ENCODE data around the gene CDK8.

CDK8 gene

GRCh38 chr13:26340807-26341206 lies 86.9 kb downstream of the CDK8 start:
- no peak for TF ChIP-seq MAX (IDR thresholded peaks at IDR 0.05)
- TF ChIP-seq, protein P1, sequence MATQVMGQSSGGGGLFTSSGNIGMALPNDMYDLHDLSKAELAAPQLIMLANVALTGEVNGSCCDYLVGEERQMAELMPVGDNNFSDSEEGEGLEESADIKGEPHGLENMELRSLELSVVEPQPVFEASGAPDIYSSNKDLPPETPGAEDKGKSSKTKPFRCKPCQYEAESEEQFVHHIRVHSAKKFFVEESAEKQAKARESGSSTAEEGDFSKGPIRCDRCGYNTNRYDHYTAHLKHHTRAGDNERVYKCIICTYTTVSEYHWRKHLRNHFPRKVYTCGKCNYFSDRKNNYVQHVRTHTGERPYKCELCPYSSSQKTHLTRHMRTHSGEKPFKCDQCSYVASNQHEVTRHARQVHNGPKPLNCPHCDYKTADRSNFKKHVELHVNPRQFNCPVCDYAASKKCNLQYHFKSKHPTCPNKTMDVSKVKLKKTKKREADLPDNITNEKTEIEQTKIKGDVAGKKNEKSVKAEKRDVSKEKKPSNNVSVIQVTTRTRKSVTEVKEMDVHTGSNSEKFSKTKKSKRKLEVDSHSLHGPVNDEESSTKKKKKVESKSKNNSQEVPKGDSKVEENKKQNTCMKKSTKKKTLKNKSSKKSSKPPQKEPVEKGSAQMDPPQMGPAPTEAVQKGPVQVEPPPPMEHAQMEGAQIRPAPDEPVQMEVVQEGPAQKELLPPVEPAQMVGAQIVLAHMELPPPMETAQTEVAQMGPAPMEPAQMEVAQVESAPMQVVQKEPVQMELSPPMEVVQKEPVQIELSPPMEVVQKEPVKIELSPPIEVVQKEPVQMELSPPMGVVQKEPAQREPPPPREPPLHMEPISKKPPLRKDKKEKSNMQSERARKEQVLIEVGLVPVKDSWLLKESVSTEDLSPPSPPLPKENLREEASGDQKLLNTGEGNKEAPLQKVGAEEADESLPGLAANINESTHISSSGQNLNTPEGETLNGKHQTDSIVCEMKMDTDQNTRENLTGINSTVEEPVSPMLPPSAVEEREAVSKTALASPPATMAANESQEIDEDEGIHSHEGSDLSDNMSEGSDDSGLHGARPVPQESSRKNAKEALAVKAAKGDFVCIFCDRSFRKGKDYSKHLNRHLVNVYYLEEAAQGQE (IDR thresholded peaks at IDR 0.05; ENCODE audit: low read depth), result no peak
- no peak for TF ChIP-seq RAD21 (IDR thresholded peaks at IDR 0.05; ENCODE audit: low read depth)
- no peak for TF ChIP-seq TCF12 (IDR thresholded peaks at IDR 0.05; ENCODE audit: low read depth)
- TF ChIP-seq TEAD4 (IDR thresholded peaks at IDR 0.05), result no peak
- TF ChIP-seq CREB1 (IDR thresholded peaks at IDR 0.05; ENCODE audit: low read depth), result no peak
- no peak for TF ChIP-seq TAF1 (IDR thresholded peaks at IDR 0.05; ENCODE audit: low read depth)
- TF ChIP-seq ZBTB7A (IDR thresholded peaks at IDR 0.05; ENCODE audit: low read depth), result no peak
- TF ChIP-seq FOXM1 (IDR thresholded peaks at IDR 0.05; ENCODE audit: borderline replicate concordance, low read depth), result no peak

- no peak for TF ChIP-seq NFIC (IDR thresholded peaks at IDR 0.05)
- no peak for TF ChIP-seq EP300 (IDR thresholded peaks at IDR 0.05; ENCODE audit: borderline replicate concordance)
- TF ChIP-seq, protein P1 (IDR thresholded peaks at IDR 0.05; ENCODE audit: low read depth), result no peak
- TF ChIP-seq CEBPB (IDR thresholded peaks at IDR 0.05), result no peak
- no peak for TF ChIP-seq CREB1 (IDR thresholded peaks at IDR 0.05; ENCODE audit: low read depth)
- TF ChIP-seq YY1 (IDR thresholded peaks at IDR 0.05; ENCODE audit: low read depth), result no peak
- TF ChIP-seq FOXM1 (IDR thresholded peaks at IDR 0.05; ENCODE audit: borderline replicate concordance, low read depth), result no peak
- no peak for TF ChIP-seq RAD21 (IDR thresholded peaks at IDR 0.05; ENCODE audit: low read depth)
- no peak for TF ChIP-seq MAX (IDR thresholded peaks at IDR 0.05)
- no peak for TF ChIP-seq EGR1 (IDR thresholded peaks at IDR 0.05)
- TF ChIP-seq ZBTB7A (IDR thresholded peaks at IDR 0.05; ENCODE audit: low read depth), result no peak
- no peak for TF ChIP-seq TAF1 (IDR thresholded peaks at IDR 0.05; ENCODE audit: low read depth)
Observed at GRCh38 chr13:26342898-26343297, 89.0 kb downstream of the CDK8 start.

DNA sequence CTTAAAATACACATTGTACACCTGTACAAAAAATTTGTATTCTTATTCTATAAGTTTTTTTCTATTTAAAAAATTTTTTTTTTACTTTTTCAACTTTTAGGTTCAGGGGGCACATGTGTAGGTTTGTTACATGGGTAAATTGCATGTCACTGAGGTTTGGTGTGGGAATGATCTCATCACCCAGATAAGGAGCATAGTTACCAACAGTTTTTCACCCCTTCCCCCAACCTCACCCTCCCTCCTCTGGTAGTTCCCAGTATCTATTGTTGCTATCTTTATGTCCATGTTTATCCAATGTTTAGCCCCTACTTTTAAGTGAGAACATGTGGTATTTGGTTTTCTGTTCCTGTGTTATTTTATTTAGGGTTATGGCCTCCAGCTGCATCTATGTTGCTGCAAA lies 89.9 kb downstream of the CDK8 start:
- TF ChIP-seq FOXM1 (IDR thresholded peaks at IDR 0.05; ENCODE audit: borderline replicate concordance, low read depth), result no peak
- TF ChIP-seq EP300 (IDR thresholded peaks at IDR 0.05; ENCODE audit: borderline replicate concordance), result no peak
- TF ChIP-seq USF1 (IDR thresholded peaks at IDR 0.05), result no peak
- TF ChIP-seq CREB1 (IDR thresholded peaks at IDR 0.05; ENCODE audit: low read depth), result no peak
- no peak for TF ChIP-seq TEAD4 (IDR thresholded peaks at IDR 0.05)
- TF ChIP-seq TCF12 (IDR thresholded peaks at IDR 0.05; ENCODE audit: low read depth), result no peak
- no peak for TF ChIP-seq NFIC (IDR thresholded peaks at IDR 0.05)
- TF ChIP-seq, protein P1 (IDR thresholded peaks at IDR 0.05; ENCODE audit: low read depth), result no peak
- no peak for TF ChIP-seq YY1 (IDR thresholded peaks at IDR 0.05; ENCODE audit: low read depth)
- no peak for TF ChIP-seq RAD21 (IDR thresholded peaks at IDR 0.05; ENCODE audit: low read depth)
- TF ChIP-seq ZBTB7A (IDR thresholded peaks at IDR 0.05; ENCODE audit: low read depth), result no peak
- TF ChIP-seq TAF1 (IDR thresholded peaks at IDR 0.05; ENCODE audit: low read depth), result no peak
- TF ChIP-seq EGR1 (IDR thresholded peaks at IDR 0.05), result no peak
- TF ChIP-seq CEBPB (IDR thresholded peaks at IDR 0.05), result no peak
- no peak for TF ChIP-seq MAX (IDR thresholded peaks at IDR 0.05)

GRCh38 chr13:26344980-26345379 lies 91.1 kb downstream of the CDK8 start:
- TF ChIP-seq FOXM1 (IDR thresholded peaks at IDR 0.05; ENCODE audit: borderline replicate concordance, low read depth) (no peak), USF1 (IDR thresholded peaks at IDR 0.05) (no peak), TEAD4 (IDR thresholded peaks at IDR 0.05) (no peak), ZBTB7A (IDR thresholded peaks at IDR 0.05; ENCODE audit: low read depth) (no peak), CREB1 (IDR thresholded peaks at IDR 0.05; ENCODE audit: low read depth) (no peak), YY1 (IDR thresholded peaks at IDR 0.05; ENCODE audit: low read depth) (no peak), EGR1 (IDR thresholded peaks at IDR 0.05) (no peak), RAD21 (IDR thresholded peaks at IDR 0.05; ENCODE audit: low read depth) (no peak), EP300 (IDR thresholded peaks at IDR 0.05; ENCODE audit: borderline replicate concordance) (no peak), TAF1 (IDR thresholded peaks at IDR 0.05; ENCODE audit: low read depth) (no peak)
- TF ChIP-seq, protein P1 (IDR thresholded peaks at IDR 0.05; ENCODE audit: low read depth), result no peak

Measured in Ishikawa (cell line).